GM18861 (cell line): ENCODE measurements around the gene DOK6.
A peak's percentile ranks its signal among the peaks of the same experiment; 100 is the strongest.

Experiments
- ATAC-seq: cut with Tn5 transposase; IDR thresholded peaks from one replicate; pipeline ENCODE4 v1.9.1; 2021; ENCODE audit not compliant: unreplicated experiment

Gene DOK6

DNA sequence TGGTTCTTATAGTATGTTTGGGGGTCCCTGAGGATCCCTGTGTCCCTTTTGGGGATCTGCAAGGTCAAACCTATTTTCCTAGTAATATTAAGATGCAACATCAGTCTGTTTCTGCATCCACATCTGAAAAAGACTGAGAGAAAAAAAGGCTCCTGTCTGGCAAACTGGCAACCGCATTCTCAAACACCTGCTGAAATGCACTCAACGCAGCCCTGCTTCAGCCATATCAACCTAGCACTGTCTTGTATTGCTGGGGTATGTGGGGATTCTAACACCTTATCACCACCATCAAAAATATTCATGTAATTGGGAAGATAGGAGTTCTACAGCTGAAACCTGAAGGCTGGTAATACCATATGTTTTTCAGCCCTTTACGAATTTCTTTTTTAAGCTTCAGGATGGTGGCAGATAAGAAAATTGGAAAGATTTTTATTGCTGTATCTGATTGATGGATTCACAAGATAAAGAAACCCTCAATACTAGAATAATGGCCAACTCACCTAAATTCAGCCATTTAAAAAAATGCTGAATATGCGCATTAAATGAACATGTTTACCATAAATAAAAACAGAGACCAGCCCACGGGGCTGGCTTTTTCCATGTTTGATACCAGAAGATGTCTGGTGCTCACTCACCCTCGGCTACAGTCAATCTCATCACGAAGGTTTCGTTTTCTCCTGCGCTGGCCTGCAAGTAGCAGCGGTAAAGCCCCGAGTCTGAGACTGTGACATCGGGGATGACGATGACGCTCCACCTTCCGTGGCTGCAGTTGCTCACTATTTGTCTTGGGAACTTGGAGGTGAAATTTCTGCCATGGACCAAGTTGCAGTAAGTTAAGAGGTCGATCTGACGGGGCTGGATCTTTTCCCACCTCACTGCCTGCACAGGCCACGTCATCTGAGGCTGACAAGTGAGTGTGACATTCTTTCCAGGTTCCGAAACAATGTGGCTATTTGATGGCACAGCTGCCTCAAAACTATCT is 494.7 kb downstream of the DOK6 start:
- no peak for ATAC-seq

DNA sequence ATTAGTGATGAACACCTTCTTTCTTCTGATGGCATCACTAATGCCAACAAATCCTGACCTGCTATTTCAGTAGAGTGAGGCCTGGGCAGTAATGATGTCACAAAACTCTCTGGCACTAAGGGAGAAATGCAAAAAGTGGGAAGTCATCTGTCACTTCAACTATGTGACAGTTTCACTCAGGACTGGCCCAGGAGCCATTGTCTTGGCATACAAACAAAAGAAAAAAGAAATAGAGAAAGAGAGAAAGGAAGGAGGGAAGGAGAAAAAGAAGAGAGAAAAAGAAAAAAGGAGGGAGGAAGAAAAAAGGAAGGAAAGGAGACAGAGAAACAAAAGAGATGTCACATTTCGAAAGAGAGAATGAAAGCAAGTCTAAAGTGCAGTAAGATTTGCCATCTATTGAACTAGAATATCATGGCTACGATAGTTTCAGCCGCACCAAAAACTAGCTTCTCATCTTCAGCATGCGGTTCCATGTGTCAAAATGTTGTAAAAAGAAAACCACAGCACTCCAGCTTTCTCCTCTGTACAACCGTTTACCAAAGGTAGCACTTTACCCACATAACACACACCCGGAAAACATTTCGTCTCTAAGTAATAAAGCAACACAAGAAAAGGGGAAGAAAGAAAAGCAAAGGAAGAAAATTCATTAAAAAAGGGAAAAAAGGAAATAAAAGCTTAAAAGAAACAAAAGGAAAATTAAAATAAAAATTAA is 496.9 kb downstream of the DOK6 start:
- ATAC-seq = no peak

DNA sequence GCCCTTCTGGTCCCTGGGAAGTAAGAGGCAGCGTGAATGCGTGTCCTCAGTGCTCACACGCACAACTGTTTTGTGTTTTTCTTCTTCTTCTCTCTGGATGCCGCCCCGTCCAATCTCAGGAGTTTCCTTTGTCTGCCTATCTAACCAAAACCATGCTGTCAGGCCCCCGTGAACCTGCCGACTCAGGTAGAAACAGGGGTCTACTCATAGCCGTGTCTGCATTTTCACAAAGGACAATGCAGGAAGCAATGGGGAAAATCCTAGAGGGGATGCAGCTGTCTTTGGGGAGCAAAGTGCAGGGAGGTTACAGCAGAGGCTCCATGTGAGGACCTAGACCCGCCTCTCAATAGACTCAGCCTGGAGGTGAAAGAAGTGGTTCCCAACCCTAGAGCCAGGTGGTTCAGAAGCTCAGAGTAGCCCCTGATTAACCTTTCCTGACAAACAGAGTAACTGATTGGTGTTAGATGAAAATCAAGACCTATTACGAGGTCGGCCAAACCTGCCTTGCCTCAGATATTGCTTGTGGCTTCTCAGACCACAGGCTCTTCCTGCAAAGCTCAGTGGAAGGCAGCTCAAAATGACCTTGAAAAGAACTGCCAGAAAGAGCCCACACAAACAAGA is 497.7 kb downstream of the DOK6 start:
- ATAC-seq = peak; percentile 65
